ENCODE data around the gene CTAGE1.

The CTAGE1 gene

DNA sequence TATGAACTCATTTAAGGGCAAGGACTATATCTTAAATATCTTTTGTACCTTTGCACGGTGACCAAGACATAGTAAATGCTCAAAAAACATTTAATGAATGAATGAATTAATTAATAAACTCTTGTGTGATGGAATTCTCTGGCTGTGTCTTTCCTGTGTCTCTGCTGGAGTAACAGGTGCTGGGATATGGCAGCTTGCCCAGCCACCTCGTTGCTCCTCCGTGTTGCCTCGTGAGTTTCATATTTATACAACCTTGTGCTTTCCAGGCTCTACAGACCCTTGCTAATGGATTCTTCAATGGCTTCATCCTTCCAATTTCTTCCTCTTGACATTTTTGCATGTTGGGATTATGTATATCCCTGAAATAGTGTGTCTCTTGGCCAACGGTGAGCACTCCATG, 30.4 kb downstream of the CTAGE1 start:
- H3K4me3 ChIP-seq (ENCODE audit: low read depth in 1 of 2, low read length in 2 of 2), result no peak overlapping the region
- no peaks in the 10 kb centered on the region for H3K36me3 ChIP-seq (ENCODE audit: control insufficient read depth in 1 of 2, insufficient read depth in 2 of 2, low read length in 2 of 2)
- H3K4me1 ChIP-seq (ENCODE audit: control insufficient read depth in 1 of 2, insufficient read depth in 2 of 2, low read length in 2 of 2), result no peaks in the 10 kb centered on the region
- no peaks in the 10 kb centered on the region for H3K27me3 ChIP-seq (ENCODE audit: low read depth, low read length)
- H3K9me3 ChIP-seq (ENCODE audit: control insufficient read depth in 1 of 2, low read length in 2 of 2), result no peaks in the 10 kb centered on the region
- H3K27ac ChIP-seq (ENCODE audit: low read length), result no peak overlapping the region

GRCh38 chr18:22385718-22386117, 32.0 kb downstream of the CTAGE1 start:
- Histone ChIP-seq H3K36me3 (ENCODE audit: control insufficient read depth in 1 of 2, insufficient read depth in 2 of 2, low read length in 2 of 2) (no peaks in the 10 kb centered on the region), H3K27me3 (ENCODE audit: low read depth, low read length) (no peaks in the 10 kb centered on the region), H3K4me3 (ENCODE audit: low read depth in 1 of 2, low read length in 2 of 2) (no peak overlapping the region), H3K9me3 (ENCODE audit: control insufficient read depth in 1 of 2, low read length in 2 of 2) (no peaks in the 10 kb centered on the region), H3K27ac (ENCODE audit: low read length) (no peak overlapping the region), H3K4me1 (ENCODE audit: control insufficient read depth in 1 of 2, insufficient read depth in 2 of 2, low read length in 2 of 2) (no peaks in the 10 kb centered on the region)

DNA sequence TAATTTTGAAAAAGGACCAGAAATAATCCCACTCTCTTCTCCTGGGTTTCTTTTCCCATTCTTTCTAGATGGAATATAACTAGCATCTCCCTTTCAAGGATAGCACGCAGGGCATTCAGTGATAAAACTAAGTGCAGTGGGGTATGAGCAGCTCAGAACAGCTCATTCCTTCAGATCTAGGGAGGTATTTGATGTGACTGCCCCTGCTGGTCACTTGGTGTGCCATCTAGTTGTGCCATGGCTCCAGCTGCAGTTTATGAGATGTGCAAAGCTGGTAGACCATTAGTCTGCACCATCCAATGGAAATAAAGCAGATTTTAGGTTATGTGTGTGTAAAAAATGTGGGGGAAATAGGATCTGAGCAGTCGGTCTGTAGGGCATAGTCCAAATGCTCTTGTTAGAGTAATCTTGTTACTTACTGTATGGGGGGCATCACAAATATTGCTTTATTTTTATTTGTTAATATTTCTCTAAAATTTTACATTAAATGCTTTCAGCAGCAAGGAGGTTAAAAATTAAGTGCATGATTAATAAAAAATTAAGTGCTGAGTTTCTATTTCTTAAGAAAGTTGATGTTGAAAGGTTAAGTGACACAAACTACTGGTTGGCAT, 38.9 kb downstream of the CTAGE1 start:
- H3K4me1 ChIP-seq (ENCODE audit: control insufficient read depth in 1 of 2, insufficient read depth in 2 of 2, low read length in 2 of 2), result no peaks in the 10 kb centered on the region
- H3K9me3 ChIP-seq (ENCODE audit: control insufficient read depth in 1 of 2, low read length in 2 of 2), result no peaks in the 10 kb centered on the region

GRCh38 chr18:22377769-22378168, 39.9 kb downstream of the CTAGE1 start:
- Histone ChIP-seq H3K4me3 (ENCODE audit: low read depth in 1 of 2, low read length in 2 of 2) (no peak overlapping the region), H3K36me3 (ENCODE audit: control insufficient read depth in 1 of 2, insufficient read depth in 2 of 2, low read length in 2 of 2) (no peaks in the 10 kb centered on the region), H3K4me1 (ENCODE audit: control insufficient read depth in 1 of 2, insufficient read depth in 2 of 2, low read length in 2 of 2) (no peaks in the 10 kb centered on the region), H3K27me3 (ENCODE audit: low read depth, low read length) (no peaks in the 10 kb centered on the region), H3K27ac (ENCODE audit: low read length) (no peak overlapping the region), H3K9me3 (ENCODE audit: control insufficient read depth in 1 of 2, low read length in 2 of 2) (no peaks in the 10 kb centered on the region)

More for the DNA sequence above, 38.9 kb downstream of the CTAGE1 start:
- Histone ChIP-seq H3K4me3 (ENCODE audit: low read depth in 1 of 2, low read length in 2 of 2) (no peak overlapping the region), H3K27me3 (ENCODE audit: low read depth, low read length) (no peaks in the 10 kb centered on the region), H3K36me3 (ENCODE audit: control insufficient read depth in 1 of 2, insufficient read depth in 2 of 2, low read length in 2 of 2) (no peaks in the 10 kb centered on the region), H3K27ac (ENCODE audit: low read length) (no peak overlapping the region)

DNA sequence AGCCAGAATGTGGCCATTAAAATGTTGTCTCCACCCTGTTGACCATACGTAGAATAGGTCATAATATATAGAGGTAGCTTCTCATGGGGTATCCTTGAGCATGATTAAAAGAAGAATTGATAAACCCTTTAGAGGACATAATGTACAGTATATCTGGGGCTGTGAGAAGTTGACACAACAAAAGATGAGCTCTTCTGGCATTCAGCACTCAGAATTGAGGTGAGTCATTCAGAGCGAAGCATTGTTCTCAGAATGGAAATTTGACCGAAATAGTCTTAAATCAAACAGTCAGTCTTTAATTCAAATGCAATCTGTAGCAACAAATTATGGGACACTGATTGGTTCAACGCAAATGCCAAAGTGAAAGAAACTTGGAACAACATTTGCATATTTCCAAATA, 47.3 kb downstream of the CTAGE1 start:
- H3K27ac ChIP-seq (ENCODE audit: low read length), result no peak overlapping the region
- H3K9me3 ChIP-seq (ENCODE audit: control insufficient read depth in 1 of 2, low read length in 2 of 2), result no peaks in the 10 kb centered on the region
- no peaks in the 10 kb centered on the region for H3K4me1 ChIP-seq (ENCODE audit: control insufficient read depth in 1 of 2, insufficient read depth in 2 of 2, low read length in 2 of 2)
- no peak overlapping the region for H3K4me3 ChIP-seq (ENCODE audit: low read depth in 1 of 2, low read length in 2 of 2)
- H3K36me3 ChIP-seq (ENCODE audit: control insufficient read depth in 1 of 2, insufficient read depth in 2 of 2, low read length in 2 of 2), result no peaks in the 10 kb centered on the region
- no peaks in the 10 kb centered on the region for H3K27me3 ChIP-seq (ENCODE audit: low read depth, low read length)

- Histone ChIP-seq H3K27ac (ENCODE audit: low read length) (no peak overlapping the region), H3K9me3 (ENCODE audit: control insufficient read depth in 1 of 2, low read length in 2 of 2) (no peaks in the 10 kb centered on the region), H3K36me3 (ENCODE audit: control insufficient read depth in 1 of 2, insufficient read depth in 2 of 2, low read length in 2 of 2) (no peaks in the 10 kb centered on the region), H3K4me1 (ENCODE audit: control insufficient read depth in 1 of 2, insufficient read depth in 2 of 2, low read length in 2 of 2) (no peaks in the 10 kb centered on the region), H3K4me3 (ENCODE audit: low read depth in 1 of 2, low read length in 2 of 2) (no peak overlapping the region), H3K27me3 (ENCODE audit: low read depth, low read length) (no peaks in the 10 kb centered on the region)
Measured at GRCh38 chr18:22368021-22368420, 49.7 kb downstream of the CTAGE1 start.

GRCh38 chr18:22367303-22367702, 50.4 kb downstream of the CTAGE1 start:
- H3K27me3 ChIP-seq (ENCODE audit: low read depth, low read length), result no peaks in the 10 kb centered on the region

GRCh38 chr18:22363867-22364463, 53.8 kb downstream of the CTAGE1 start:
- no peaks in the 10 kb centered on the region for H3K27me3 ChIP-seq (ENCODE audit: low read depth, low read length)
- no peaks in the 10 kb centered on the region for H3K4me1 ChIP-seq (ENCODE audit: control insufficient read depth in 1 of 2, insufficient read depth in 2 of 2, low read length in 2 of 2)
- no peak overlapping the region for H3K4me3 ChIP-seq (ENCODE audit: low read depth in 1 of 2, low read length in 2 of 2)
- no peaks in the 10 kb centered on the region for H3K36me3 ChIP-seq (ENCODE audit: control insufficient read depth in 1 of 2, insufficient read depth in 2 of 2, low read length in 2 of 2)
- H3K9me3 ChIP-seq (ENCODE audit: control insufficient read depth in 1 of 2, low read length in 2 of 2), result no peaks in the 10 kb centered on the region
- H3K27ac ChIP-seq (ENCODE audit: low read length), result no peak overlapping the region

More at GRCh38 chr18:22367303-22367702, 50.4 kb downstream of the CTAGE1 start:
- H3K9me3 ChIP-seq (ENCODE audit: control insufficient read depth in 1 of 2, low read length in 2 of 2), result no peaks in the 10 kb centered on the region
- H3K4me1 ChIP-seq (ENCODE audit: control insufficient read depth in 1 of 2, insufficient read depth in 2 of 2, low read length in 2 of 2), result no peaks in the 10 kb centered on the region
- H3K27ac ChIP-seq (ENCODE audit: low read length), result no peak overlapping the region
- no peaks in the 10 kb centered on the region for H3K36me3 ChIP-seq (ENCODE audit: control insufficient read depth in 1 of 2, insufficient read depth in 2 of 2, low read length in 2 of 2)
- H3K4me3 ChIP-seq (ENCODE audit: low read depth in 1 of 2, low read length in 2 of 2), result no peak overlapping the region

Data from muscle layer of duodenum (tissue), 2 donors.